Measurements from ENCODE around the gene ATP5F1D.

ATP5F1D gene

GRCh38 chr19:1280636-1281568 lies 39.4 kb downstream of the ATP5F1D start:
- no peak for DNase-seq (ENCODE audit: low spot score)

DNA sequence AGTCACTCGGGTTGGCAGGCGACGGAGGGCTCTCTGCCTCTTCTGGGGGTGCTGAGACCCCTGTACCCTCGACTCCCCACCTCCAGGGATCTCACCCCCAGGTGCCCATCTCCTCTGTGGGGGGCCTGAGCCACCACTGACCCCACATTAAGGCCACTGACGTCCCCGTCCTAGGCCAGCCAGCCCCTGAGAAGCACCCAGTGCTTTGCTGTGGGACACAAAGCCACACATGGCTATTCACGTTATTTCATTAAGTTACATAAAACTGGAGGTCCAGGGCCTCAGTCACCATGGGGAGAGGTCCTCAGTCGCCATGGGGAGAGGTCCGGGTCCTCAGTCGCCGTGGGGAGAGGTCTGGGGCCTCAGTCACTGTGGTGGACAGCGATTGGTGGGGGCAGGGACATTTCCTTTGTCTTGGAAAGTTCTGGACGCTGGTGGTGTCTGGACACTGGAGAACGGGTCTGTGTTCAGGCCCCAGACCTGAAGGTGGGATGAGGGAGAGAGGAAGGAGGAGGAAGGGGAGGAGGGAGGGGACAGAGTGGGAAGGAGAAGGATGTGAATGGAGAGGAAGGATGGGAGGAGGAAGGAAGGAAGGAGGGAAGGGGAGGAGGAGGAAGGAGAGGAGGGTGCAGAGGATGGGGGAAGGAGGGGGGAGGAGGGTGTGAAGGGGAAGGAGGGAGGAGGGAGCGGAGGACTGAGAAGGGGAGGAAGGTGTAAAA lies 40.2 kb downstream of the ATP5F1D start:
- DNase-seq (ENCODE audit: low spot score) = no peak

DNA sequence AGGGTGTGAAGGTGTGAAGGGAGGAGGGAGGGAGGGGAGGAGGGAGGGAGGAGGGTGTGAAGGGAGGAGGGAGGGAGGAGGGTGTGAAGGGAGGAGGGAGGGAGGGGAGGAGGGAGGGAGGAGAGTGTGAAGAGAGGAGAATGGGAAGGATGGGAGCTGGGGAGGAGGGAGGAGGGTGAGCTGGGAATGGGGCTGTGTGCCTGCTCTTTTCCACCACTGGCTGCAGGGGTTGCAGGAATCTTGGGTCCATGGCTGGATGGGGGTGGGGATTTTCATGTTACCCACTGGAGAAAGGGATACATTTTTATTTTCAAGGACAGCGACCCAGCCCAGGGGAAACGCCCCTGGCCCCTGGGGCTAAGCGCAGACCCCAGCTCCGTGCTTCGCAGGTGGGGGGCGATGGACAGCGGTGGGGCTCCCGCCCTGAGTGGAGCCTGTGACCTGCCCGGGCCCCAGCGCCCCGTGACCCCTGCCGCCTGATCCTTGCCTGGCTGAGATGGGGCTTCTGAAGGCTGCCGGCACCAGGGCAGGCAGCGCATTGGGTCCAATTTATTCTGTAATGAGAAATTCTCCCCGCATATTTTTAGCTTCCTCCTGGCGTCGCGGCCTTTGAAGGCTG lies 41.1 kb downstream of the ATP5F1D start:
- no peak for DNase-seq (ENCODE audit: low spot score)

- DNase-seq (ENCODE audit: low spot score) = no peak
Measured at GRCh38 chr19:1283207-1283916, 41.8 kb downstream of the ATP5F1D start.

DNA sequence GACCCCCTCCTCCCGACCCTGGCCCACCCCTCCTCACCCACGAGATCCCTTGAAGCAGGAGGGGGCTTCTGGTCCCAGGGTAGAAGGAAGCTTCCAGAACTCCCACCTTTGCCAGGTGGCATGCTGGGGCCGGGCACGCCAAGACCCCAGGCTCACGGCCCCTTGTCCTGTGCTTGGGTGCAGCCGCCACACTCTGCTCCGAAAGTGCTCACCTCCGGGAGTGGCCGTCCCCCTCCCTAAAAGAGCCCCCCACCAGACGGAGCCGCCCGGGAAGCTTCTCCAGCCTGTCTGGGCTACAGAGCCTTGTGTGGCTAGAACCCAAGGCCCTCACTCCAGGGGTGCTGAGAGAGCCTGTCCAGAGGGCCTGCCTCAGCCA lies 42.4 kb downstream of the ATP5F1D start:
- no peak for DNase-seq (ENCODE audit: low spot score)

DNA sequence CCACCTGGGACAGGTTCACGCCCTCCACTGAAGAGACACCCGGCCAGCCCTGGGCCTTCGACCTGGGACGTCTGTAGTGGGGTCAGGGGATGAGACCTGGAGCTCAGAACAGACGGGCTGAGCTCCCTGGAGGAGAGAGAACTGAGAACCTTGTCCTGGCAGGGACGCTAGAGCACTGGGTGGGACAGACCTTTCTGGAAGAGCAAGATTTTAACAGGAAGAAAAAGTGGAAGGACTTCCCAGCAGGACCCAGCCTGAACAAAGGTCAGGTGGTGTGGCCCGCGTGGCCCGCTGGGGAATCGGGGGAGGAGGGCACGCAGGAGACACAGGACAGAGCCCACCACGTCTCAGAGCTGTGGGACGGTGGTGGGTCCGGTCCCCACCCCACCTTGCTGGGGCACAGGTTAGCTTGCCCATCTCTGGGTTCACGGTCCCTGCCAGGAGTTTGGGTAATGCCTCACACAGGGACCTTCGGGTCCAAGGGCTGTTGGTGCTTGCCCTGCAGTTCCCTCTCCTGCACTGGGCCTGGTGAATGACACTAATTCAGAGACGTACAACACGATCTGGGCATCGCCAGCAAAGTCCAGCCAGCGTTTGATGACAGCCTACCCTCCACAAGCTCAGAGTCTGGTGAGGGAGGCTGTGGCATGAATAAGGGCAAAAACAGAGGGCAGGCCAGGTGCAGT lies 42.9 kb downstream of the ATP5F1D start:
- DNase-seq (ENCODE audit: low spot score) = no peak

DNA sequence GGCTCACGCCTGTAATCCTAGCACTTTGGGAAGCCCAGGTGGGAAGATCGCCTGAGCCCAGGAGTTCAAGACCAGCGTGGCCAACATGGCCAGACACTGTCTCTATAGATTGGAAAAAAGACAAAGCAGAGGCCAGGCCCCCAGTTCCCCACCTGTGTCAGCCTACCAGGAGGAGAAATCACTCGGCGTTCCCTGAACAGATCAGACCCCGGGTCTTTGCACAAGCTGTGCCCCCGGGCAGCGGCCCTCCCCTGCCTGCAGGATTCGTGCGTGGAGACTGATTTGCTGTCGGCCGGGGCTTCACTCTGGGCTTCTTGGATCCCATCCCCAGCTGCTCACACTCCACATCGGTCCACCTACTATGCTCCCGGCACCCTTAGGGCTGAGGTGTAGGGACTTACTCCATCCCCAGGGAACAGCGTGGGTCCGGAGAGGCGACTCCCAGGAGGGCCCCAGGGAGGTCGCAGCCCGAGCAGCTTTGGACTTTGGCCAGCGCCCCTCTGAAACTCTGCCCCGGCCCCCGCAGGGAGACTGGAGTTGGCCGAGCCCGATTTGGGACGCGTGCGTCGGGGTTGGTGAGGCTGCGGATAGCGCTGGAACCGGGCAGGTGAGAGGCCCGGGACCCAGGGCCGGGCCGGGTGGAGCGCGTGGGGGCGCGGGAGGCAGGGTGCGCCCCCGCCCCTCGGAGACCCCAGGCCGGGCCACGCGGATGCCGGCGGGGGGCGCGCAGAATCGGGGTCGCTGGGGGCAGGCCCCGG lies 43.6 kb downstream of the ATP5F1D start:
- no peak for DNase-seq (ENCODE audit: low spot score)

DNA sequence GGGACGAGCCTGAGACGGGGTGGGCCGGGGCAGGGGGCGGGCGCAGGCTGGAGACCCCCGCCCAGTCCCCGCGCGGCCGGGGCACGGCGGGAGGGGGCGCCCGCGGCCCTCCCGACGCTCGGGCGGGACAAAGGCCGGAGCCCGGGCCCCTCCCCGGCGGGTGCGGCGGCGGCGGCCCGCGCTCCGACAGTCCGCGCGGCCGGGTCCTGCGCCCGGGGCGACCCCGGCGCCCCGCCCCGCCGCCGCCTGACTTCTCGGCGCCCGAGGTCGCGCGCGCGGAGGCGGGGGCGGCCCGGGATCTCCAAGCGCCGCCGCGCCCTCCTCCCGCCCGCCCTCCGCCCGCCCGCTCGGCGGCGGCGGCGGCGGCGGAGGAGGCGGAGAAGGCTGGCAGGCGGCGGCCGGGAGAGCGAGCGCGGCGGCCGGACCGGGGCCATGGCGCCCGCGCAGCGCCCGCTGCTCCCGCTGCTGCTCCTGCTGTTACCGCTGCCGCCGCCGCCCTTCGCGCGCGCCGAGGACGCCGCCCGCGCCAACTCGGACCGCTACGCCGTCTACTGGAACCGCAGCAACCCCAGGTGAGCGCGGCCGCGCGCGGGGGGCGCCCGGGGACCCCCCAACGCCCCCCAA lies 44.3 kb downstream of the ATP5F1D start, which contains the start of gene EFNA2:
Gene EFNA2, plus strand, starts transcription at position 137 of the 624 bp plus-strand sequence. Its CDS starts 296 bp downstream, at position 433.
- DNase-seq (ENCODE audit: low spot score) = no peak

DNA sequence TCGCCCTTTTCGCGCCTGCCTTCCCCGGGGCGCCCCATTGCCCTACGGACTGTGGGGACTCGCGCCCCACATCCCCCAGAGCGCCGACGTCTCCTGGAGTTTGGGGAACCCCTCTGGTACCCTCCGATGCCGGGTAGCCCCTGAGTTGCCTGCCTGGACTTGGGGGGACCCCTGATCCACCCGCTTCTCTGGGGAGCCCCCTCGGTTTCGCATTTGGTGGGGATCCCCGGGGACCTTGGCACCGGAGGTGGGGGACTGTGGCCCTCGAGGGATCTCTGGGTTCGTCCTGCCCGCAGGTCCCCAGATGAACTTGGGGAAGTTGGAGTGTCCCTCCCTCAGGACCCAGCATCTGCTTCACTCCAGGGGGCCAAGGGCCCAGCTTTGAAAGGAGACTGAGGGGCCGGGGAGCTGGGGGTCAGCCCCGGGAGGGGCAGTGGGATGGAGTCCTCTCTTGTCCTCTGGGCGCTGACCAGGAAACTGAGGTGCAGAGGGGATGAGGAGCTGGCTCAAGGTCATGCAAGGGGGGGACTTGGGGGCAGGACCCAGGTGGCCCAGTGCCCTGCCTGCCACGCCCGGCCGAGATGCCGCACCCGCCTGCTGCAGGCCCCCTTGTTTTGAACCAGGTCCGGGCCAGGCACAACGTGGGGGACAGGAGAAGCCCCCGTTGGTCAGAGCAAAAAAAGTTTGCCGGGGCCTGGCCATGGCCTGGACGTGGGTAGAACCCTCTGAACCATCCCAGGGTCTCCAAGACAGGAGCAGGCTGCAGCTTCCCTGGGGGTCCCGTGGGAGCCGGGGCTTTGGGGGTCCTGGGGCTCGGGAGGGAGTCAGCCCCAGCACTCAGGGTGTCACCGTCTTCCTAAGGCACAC lies 45.2 kb downstream of the ATP5F1D start:
- DNase-seq (ENCODE audit: low spot score) = no peak

DNA sequence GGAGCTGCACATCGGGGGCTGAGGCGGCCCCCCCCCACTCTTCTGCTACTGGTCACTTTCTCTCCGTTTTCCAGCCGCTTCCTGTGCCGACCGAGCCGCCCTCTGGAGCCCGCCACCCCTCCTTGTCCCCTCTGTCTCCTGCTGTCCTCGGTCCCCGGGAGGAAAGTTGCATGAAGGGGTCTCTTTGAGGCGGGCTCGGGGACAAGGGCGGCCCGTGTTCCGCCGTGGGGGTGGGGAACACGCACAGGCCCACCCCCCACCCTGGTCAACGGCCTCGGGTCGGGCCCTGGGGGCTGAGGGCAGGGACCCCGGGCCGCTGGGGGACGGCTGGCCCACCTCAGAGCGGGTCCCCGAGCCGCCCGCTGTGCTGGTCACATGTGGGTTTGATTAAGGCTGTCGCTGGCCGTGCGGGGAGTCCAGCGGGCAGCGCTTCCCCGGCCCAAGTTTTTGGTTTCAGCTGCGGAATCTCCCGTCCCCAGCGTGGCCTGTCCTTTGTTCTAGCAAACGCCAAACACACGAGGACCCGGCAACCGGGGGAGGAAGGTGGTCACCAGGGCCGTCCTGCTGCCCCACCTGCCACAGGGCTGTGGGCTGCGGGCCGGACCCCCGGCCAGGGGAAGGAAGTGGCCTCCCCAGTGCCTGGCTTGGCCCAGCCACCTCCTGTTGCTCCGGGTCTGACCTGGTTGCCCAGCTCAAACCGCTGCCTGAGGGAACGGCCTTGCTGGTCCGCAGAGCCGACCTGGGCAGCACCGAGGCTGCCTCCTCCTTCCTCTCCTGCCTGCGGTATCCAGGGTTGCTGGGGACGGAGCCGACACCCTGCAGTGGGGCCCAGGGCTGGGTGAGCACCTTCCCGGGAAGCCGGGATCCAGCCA lies 46.0 kb downstream of the ATP5F1D start:
- DNase-seq (ENCODE audit: low spot score) = no peak

- DNase-seq (ENCODE audit: low spot score) = no peak
Measured at GRCh38 chr19:1288226-1288612, 46.7 kb downstream of the ATP5F1D start.

DNA sequence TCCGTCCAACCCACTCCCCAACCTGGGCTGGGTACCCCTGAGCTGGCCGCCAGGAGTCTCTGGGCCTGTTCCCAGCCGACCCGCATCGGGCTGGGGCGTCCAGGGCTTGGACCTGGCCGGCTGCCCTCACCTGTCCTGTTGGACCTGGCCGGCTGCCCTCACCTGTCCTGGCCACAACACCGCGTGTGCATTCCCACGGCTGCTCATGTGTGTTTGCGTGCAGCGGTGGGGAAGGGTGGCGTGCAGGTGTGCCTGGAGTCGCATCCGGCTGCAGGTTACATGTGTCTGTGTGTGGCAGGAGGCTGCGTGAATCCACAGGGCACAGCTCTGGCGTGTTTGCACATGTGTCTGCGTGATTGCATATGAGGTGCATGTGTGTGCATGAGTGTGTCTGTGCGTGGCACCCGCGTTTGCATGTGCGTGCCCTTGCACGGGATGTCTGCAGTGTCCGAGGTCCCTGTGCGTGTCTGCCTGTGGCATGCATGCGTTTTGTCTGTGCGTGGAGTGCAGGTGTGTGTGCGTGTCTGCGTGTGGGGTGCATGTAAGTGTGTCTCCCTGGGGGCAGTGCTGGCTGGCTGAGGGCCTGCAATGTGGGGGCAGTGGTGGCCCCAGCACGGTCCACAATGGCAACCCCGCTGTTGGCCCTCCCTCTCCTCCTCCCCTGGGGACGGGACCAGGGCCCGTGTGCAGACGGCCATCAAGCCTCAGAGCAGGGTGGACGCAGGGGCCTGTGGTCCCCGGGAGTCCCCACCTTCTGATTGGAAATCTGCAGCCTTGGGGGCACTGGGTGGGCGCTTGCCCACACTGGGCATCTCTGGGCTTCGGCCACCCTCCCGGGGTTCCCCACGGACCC lies 47.5 kb downstream of the ATP5F1D start:
- DNase-seq (ENCODE audit: low spot score) = no peak

DNA sequence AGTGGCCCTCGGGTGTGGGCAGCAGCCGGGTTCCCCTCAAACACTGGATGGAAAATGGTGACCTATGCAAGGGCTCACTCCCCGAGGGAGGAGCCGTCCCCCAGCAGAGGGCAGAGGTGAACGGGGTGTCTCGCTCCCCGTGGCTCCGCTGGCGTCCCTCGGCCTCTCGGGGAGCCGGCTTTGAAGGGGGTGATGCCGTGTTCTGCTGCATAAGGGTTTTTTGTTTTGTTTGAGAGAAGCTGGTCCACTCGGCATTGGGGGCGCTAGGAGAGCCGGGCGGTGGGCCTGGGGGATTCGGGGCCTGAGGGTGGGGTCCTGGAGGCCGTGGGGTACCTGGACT lies 48.1 kb downstream of the ATP5F1D start:
- DNase-seq (ENCODE audit: low spot score) = no peak

GRCh38 chr19:1290196-1290702 lies 48.7 kb downstream of the ATP5F1D start:
- no peak for DNase-seq (ENCODE audit: low spot score)

DNA sequence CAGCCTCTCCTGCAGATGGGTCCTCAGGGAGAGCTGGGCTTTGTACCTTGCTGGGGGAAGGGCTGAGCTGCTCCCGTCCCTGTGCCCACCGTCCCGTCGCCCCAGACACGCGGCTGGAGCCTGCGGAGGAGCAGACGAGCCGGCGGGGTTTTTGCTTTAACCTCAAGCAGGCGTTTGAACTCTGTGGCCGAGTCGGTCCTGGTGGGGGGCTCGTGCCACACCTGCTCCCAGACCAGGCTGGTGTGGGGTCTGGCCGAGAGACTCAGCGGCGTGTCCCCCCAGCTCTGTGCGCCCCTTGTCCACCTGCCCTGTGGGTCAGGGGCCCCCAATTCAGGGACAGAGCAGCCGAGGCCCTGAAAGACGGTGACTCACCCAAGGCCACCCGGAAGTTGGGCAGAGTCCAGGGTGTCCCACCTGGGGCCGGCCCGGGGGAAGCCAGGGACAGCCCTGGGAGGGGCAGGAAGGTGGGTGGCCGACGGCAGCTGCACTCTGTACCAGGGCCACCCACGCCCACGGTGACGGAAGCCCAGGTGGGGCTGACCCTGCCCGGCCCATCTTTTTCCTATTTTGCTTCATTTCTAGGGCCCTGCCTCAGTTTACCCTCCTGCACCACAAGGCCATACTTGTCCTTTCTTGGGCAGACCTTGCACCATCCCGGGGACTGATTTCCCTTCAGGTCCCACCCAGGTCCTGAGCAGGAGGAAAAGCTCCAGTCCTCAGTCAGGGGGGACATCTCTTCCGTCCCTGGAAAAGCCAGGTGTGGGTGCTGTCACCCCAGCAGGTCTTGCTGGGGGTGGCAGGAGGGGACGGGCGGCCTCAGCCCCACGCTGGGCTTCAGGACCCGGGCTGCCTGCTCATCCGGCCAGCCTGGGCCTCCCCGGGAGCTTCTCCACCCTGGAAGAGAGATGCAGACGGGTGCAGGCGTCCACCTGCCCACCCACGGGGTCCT lies 49.4 kb downstream of the ATP5F1D start:
- no peak for DNase-seq (ENCODE audit: low spot score)

Data from SK-N-DZ (cell line).